ENCODE data around the gene KAT6B. TPM values are rescaled to one million over a fixed set of nuclear protein-coding genes. Genes with fewer than 3 reads are reported as not detected.
"Not testable (repeated sequence)": the region's sequence is repeated elsewhere in the genome, so short reads cannot be mapped to it uniquely, and the experiment has no call there.

KAT6B gene
- 38.5 TPM for total RNA-seq

DNA sequence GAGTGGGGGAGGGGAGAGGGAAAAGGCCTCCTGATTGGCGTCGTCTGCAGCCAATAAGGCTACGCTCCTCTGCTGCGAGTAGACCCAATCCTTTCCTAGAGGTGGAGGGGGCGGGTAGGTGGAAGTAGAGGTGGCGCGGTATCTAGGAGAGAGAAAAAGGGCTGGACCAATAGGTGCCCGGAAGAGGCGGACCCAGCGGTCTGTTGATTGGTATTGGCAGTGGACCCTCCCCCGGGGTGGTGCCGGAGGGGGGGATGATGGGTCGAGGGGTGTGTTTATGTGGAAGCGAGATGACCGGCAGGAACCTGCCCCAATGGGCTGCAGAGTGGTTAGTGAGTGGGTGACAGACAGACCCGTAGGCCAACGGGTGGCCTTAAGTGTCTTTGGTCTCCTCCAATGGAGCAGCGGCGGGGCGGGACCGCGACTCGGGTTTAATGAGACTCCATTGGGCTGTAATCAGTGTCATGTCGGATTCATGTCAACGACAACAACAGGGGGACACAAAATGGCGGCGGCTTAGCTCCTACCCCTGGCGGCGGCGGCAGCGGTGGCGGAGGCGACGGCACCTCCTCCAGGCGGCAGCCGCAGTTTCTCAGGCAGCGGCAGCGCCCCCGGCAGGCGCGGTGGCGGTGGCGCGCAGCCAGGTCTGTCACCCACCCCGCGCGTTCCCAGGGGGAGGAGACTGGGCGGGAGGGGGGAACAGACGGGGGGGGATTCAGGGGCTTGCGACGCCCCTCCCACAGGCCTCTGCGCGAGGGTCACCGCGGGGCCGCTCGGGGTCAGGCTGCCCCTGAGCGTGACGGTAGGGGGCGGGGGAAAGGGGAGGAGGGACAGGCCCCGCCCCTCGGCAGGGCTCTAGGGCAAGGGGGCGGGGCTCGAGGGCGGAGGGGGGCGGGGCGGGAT, at the start of gene KAT6B:
KAT6B (plus strand) TSS at position 459 of the 903 bp plus-strand sequence. CDS start 16,258 bp downstream, outside the sequence.
- peak; percentile 97 to 100 (median 100) for DNase-seq (ENCODE audit: low read depth in 2 of 3, low spot score in 2 of 3)

DNA sequence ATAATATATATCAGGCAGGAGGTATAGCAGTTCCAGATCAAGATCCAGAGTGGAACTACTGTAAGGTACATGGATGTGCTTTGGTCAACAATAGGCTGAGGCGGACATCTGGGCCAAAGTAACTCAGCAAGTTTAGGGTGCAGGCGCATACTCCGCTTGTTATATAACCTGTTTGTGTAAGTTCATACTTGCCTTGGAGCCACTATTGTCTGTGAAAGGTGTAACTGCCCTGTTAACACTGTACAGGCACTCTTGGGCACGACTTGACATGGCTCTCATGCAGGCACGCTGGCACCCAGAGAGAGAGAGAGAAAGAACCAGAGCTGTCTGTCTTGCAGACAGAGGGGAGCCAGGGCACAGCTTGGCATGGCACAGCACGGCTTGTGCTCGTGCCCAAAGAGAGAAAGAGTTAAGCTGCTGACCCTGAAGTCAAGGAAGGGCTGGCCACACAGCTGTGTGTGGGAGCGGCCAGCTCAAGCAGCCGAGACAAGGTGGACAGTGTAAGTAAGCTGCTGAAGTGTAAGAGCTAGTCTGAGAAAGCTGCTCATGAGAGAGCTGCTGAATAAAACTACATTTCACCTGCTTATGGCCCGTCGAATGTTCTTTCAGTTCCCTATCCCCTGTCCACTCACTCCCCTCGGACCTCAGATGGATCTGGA, 47.8 kb upstream of the KAT6B start:
- DNase-seq (ENCODE audit: low read depth in 2 of 3, low spot score in 2 of 3): no peak

DNA sequence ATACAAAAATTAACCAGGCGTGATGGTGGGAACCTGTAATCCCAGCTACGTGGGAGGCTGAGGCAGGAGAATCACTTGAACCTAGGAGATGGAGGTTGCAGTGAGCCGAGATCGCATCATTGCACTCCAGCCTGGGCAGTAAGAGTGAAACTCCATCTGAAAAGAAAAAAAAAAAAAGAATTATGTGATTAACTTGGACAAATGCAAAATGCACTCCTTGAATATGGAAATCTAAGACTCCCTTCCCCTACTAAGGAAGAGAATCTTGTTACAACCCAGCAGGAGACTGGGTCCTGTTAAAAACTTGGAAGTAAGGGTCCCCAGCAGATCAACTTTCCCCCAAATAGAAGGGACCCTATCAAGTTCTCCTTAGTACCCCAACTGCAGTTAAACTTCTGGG, 44.5 kb upstream of the KAT6B start:
- not testable (repeated sequence) for DNase-seq (ENCODE audit: low read depth in 2 of 3, low spot score in 2 of 3)

- no peak for DNase-seq (ENCODE audit: low read depth in 2 of 3, low spot score in 2 of 3)
Measured at GRCh38 chr10:74784462-74784861, 41.9 kb upstream of the KAT6B start.

DNA sequence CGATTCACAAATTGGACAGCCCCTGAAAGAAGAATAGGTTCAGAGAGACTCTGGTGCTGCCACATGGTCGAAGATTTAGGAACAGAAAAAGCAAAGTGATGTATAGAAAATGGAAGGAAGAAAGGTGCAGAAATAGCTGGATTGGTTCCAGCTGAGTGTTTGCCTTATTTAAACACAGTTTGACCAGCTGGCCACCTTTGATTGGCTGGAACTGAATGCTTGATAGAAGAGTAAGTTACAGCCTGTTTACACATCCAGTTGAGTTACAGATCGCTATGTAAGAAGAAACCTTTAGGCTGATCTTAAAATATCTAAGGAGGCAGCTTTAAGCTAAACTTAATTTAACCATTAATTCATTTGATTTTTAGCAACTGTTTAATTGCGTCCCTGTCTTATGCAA, 40.3 kb upstream of the KAT6B start:
- DNase-seq (ENCODE audit: low read depth in 2 of 3, low spot score in 2 of 3): no peak

DNA sequence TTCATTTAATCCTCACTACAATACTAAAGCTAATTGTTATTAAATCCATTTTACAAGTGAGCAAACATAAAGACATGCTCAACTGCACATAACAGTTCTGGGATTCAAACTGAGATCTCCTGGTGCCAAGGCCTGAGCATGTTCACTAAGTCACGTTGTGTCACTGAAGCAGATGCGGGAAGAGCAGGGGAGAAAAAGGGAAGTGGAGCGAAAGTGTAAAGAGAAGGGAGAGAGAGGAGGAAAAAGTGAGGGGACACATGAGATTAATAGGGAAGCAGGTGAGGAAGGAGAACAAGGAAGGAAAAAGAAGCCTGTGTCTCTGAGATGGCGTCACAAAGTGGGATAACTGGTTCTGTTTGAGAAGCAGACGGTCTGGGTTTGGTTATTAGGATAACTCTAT, 38.9 kb upstream of the KAT6B start:
- peak in 1 of 3 donors; percentile 12 for DNase-seq (ENCODE audit: low read depth in 2 of 3, low spot score in 2 of 3)

- DNase-seq (ENCODE audit: low read depth in 2 of 3, low spot score in 2 of 3): not testable (repeated sequence)
Measured at GRCh38 chr10:74791979-74792378, 34.4 kb upstream of the KAT6B start.

GRCh38 chr10:74792726-74793125, 33.7 kb upstream of the KAT6B start:
- no peak for DNase-seq (ENCODE audit: low read depth in 2 of 3, low spot score in 2 of 3)

GRCh38 chr10:74793240-74793639, 33.2 kb upstream of the KAT6B start:
- DNase-seq (ENCODE audit: low read depth in 2 of 3, low spot score in 2 of 3): not testable (repeated sequence)

DNA sequence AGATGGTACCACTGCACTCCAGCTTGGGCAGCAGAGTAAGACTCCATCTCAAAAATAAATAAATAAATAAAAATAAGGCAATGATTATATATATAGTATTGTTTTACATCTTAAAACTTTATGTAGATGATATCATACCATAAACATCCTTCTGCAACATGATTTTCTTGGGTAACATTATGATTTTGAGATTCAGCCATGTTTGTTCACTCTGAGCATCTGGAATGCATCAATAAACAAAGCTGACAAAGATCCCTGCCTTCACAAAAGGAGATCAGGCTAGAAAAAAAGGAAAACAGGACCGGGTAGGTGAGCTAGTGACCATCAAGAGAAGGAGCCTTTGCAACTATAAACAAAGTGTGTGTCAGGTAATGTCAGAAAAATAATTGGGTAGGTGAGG, 31.9 kb upstream of the KAT6B start:
- no peak for DNase-seq (ENCODE audit: low read depth in 2 of 3, low spot score in 2 of 3)

- no peak for DNase-seq (ENCODE audit: low read depth in 2 of 3, low spot score in 2 of 3)
Measured at GRCh38 chr10:74797550-74797949, 28.9 kb upstream of the KAT6B start.

DNA sequence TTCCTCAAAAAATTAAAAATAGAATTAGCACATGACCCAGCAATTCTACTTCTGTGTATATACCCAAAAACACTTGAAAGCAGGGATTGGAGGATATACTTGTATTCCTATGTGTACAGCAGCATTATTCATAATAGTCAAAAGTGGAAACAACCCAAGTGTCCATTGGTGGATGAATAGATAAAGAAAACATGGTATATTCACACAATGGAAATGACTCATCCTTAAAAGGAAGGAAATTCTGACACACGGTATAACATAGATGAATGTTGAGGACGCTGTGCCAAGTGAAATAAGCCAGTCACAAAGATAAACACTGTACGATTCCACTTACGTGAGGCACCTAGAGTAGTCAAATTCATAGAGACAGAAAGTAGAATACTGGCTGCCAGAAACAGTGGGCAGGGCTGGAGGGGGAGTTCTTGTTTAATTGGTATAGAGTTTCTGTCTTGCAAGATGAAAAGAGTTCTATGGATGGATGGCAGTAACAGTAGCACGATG, 26.6 kb upstream of the KAT6B start:
- DNase-seq (ENCODE audit: low read depth in 2 of 3, low spot score in 2 of 3): peak in 2 of 3 donors; percentile 71 to 77

DNA sequence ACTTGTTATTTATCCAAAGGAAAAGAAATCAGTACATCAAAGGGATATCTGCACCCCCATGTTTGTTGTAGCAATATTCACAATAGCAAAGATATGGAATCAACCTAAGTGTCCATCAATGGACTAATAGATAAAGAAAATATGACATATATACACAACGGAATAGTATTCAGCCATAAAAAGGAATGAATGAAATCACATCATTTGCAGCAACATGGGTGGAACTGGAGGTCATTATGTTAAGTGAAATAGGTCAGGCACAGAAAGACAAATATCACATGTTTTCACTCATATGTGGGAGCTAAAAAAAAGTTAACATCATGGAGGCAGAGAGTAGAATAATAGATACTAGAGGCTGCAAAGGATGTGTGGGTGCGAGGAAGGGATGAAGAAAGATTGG, 25.0 kb upstream of the KAT6B start:
- no peak for DNase-seq (ENCODE audit: low read depth in 2 of 3, low spot score in 2 of 3)

- DNase-seq (ENCODE audit: low read depth in 2 of 3, low spot score in 2 of 3): no peak
Measured at GRCh38 chr10:74808501-74808900, 17.9 kb upstream of the KAT6B start.

DNA sequence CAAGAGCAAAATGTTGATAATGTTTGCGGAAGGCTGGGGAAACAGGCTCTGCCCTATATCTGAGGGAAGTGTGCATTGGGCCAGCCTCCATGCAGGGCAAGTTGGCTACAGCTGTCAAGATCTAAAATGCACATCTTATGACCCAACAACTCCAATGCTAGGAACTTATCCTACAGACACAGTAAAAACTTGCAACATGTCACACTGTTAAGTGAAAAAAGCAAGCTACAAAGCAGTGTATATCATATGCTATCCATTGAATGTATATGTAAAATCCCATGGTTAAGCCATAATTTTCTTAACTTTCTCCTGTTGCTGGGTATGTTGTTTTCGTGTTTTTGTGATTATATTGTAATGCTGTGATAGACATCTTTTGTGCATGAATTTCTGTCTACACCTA, 16.3 kb upstream of the KAT6B start:
- no peak for DNase-seq (ENCODE audit: low read depth in 2 of 3, low spot score in 2 of 3)

GRCh38 chr10:74813381-74814259, 12.8 kb upstream of the KAT6B start:
- no peak for DNase-seq (ENCODE audit: low read depth in 2 of 3, low spot score in 2 of 3)

DNA sequence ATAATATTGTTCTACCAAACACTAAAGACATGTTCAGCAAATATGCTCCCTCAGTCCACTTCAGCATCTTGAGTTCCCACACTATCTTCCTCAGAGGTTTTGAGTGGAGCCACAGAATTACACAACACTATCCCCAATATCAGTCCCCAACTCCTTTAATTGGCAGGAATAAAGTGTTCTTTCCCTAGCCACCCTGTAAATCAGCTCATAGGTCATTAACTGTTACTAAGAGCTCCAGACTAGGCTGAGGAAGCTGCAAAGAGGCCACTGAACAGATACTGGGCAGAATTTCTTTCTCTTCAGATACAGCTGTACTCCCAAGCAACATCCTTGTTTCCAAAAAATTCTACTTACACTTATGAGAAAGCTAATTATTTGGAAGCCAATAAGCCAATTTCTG, 11.6 kb upstream of the KAT6B start:
- DNase-seq (ENCODE audit: low read depth in 2 of 3, low spot score in 2 of 3): no peak

DNA sequence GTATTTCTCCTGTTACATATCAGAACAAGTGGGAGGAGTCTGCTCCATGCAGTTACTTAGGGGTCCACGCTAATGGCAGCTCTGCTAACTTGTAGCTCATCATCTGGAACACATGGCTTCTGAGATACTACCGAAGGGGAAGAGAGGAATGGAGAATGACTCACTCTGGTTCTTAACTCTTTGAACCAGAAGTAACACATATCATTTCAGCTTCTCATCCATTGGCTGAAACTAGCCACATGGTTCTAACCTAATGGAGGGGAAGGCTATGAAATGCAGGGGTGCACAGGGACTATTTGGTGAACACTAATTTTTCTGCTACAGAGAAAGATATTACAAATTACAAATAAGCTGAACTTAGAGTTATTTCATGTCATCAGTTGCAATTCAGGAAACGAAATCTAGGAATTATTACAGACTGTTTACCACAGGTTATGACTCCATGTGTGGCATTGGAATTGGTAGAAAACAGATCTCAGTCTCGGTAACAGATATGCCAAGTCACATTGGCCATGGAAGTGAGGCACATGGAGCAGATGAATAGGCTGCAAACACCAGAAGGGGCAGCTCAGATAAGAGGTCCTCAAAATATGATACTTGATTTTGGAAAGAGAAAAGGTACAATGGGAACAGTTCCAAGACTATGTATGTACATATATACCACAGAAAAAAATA, 9.4 kb upstream of the KAT6B start:
- no peak for DNase-seq (ENCODE audit: low read depth in 2 of 3, low spot score in 2 of 3)

- DNase-seq (ENCODE audit: low read depth in 2 of 3, low spot score in 2 of 3): no peak
Measured at GRCh38 chr10:74821501-74821900, 4.9 kb upstream of the KAT6B start.

DNA sequence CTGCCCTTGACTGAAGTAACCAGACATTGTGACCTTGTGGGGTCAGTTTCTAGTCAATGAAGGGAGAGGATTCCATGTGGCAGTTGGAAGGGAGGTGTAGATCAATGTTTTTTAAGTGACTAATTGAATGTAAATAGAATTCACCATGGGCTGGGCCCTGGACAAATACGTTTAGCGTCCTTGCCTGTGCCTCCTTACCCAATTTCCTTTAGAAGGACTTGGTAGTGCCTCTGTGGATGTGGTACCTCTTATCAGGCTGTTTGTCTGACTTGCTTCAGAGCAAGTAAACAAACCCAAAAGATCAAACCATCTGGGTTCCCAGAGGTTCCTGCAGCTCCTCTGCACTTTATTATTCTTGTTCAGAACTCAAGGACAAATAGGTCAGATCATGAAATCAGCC, 4.3 kb upstream of the KAT6B start:
- DNase-seq (ENCODE audit: low read depth in 2 of 3, low spot score in 2 of 3): no peak

All from hematopoietic multipotent progenitor cell (in vitro differentiated cells).